GM23338 (cell line): ENCODE data around the gene MICAL3. TPM values are rescaled to one million over a fixed set of nuclear protein-coding genes. Genes with fewer than 3 reads are reported as not detected.

Experiments
- ATAC-seq: fragments of 200-7000 bp; cut with Tn5 transposase; 3 replicates; pipeline ENCODE4 v1.9.1; 2020
- DNase-seq: peaks from one replicate; pipeline ENCODE4 v3.0.0-alpha.2; 2015; ENCODE audit warnings: low spot score
- H2AFZ ChIP-seq: fragments of 200-600 bp; sonication (generic); 2 replicates; pipeline ENCODE4 v1.8.0; 2016; ENCODE audit warnings: antibody characterized with exemption, mild to moderate bottlenecking, moderate library complexity
- H3F3A ChIP-seq: fragments of 200-600 bp; sonication (generic); replicated peaks from 2 replicates; pipeline ENCODE4 v1.8.0; 2017; ENCODE audit warnings: antibody characterized with exemption, mixed run types, low read depth
- H3K27ac ChIP-seq: fragments of 200-600 bp; sonication (generic); 2 replicates; pipeline ENCODE4 v1.6.1; 2016; ENCODE audit warnings: low read depth
- H3K27me3 ChIP-seq: fragments of 200-600 bp; sonication (generic); 2 replicates; pipeline ENCODE4 v1.8.0; 2016; ENCODE audit warnings: mild to moderate bottlenecking, mixed run types, moderate library complexity; ENCODE audit not compliant: insufficient read depth
- H3K36me3 ChIP-seq: fragments of 200-600 bp; sonication (generic); 2 replicates; pipeline ENCODE4 v1.8.0; 2016; ENCODE audit warnings: mild to moderate bottlenecking; ENCODE audit not compliant: insufficient read depth
- H3K4me1 ChIP-seq: fragments of 200-600 bp; sonication (generic); 2 replicates; pipeline ENCODE4 v1.8.0; 2016; ENCODE audit warnings: mild to moderate bottlenecking, moderate library complexity; ENCODE audit not compliant: insufficient read depth
- H3K4me2 ChIP-seq: fragments of 200-600 bp; sonication (generic); 2 replicates; pipeline ENCODE4 v1.7.1; 2017; ENCODE audit warnings: mixed run types
- H3K4me3 ChIP-seq: fragments of 200-600 bp; sonication (generic); 2 replicates; pipeline ENCODE4 v1.6.1; 2016; ENCODE audit warnings: mixed run types
- H3K79me2 ChIP-seq: fragments of 200-600 bp; sonication (generic); replicated peaks from 2 replicates; pipeline ENCODE4 v1.8.0; 2017; ENCODE audit warnings: mild to moderate bottlenecking; ENCODE audit not compliant: insufficient read depth
- H3K9me2 ChIP-seq: fragments of 200-600 bp; sonication (generic); 2 replicates; pipeline ENCODE4 v1.8.0; 2017; ENCODE audit not compliant: insufficient read depth
- H4K20me1 ChIP-seq: fragments of 200-600 bp; sonication (generic); replicated peaks from 2 replicates; pipeline ENCODE4 v1.8.0; 2017; ENCODE audit warnings: mild to moderate bottlenecking; ENCODE audit not compliant: insufficient read depth
- H3K27ac Mint-ChIP-seq: 2 replicates; pipeline ENCODE4 v1.8.0; 2020; ENCODE audit warnings: inconsistent platforms, mild to moderate bottlenecking, moderate library complexity, mixed read lengths
- H3K27me3 Mint-ChIP-seq: 3 replicates; pipeline ENCODE4 v1.8.0; 2022; ENCODE audit warnings: low read depth, mild to moderate bottlenecking, moderate library complexity, mixed read lengths, inconsistent platforms; ENCODE audit not compliant: insufficient read depth, poor library complexity
- H3K36me3 Mint-ChIP-seq: 3 replicates; pipeline ENCODE4 v1.8.0; 2021; ENCODE audit warnings: low read depth, mild to moderate bottlenecking, inconsistent platforms, moderate library complexity, mixed read lengths
- H3K4me1 Mint-ChIP-seq: 3 replicates; pipeline ENCODE4 v1.8.0; 2020; ENCODE audit warnings: mild to moderate bottlenecking, inconsistent platforms, mixed read lengths
- H3K4me3 Mint-ChIP-seq: 3 replicates; pipeline ENCODE4 v1.8.0; 2021; ENCODE audit warnings: moderate library complexity, mild to moderate bottlenecking, inconsistent platforms, mixed read lengths
- H3K9me3 Mint-ChIP-seq: 3 replicates; pipeline ENCODE4 v1.8.0; 2020; ENCODE audit warnings: moderate library complexity, mild to moderate bottlenecking, inconsistent platforms, mixed read lengths
- CREB1 ChIP-seq: fragments of 250-450 bp; sonication (Bioruptor Pico); IDR thresholded peaks from 2 replicates; pipeline ENCODE4 v1.5.0; 2020; ENCODE audit warnings: low read depth, mild to moderate bottlenecking, moderate library complexity
- EZH2 ChIP-seq: fragments of 200-600 bp; sonication (generic); IDR thresholded peaks from one replicate; pipeline ENCODE4 v1.8.0; 2017; ENCODE audit warnings: antibody characterized with exemption, mild to moderate bottlenecking, low read depth; ENCODE audit not compliant: unreplicated experiment
- EZH2phosphoT487 ChIP-seq: fragments of 200-600 bp; sonication (generic); IDR thresholded peaks from one replicate; pipeline ENCODE4 v1.8.1; 2018; ENCODE audit warnings: antibody characterized with exemption; ENCODE audit not compliant: unreplicated experiment
- NANOG ChIP-seq: IDR thresholded peaks from 2 replicates; pipeline ENCODE4 v1.6.1; 2016; ENCODE audit warnings: antibody characterized with exemption, borderline replicate concordance
- STAT1 ChIP-seq: IDR thresholded peaks from one replicate; pipeline ENCODE4 v1.6.1; 2016; ENCODE audit warnings: antibody characterized with exemption; ENCODE audit not compliant: unreplicated experiment
- ZNF114 ChIP-seq: fragments of 250-450 bp; sonication (Bioruptor Pico); IDR thresholded peaks from 2 replicates; pipeline ENCODE4 v1.5.0; 2020; ENCODE audit warnings: mild to moderate bottlenecking, moderate library complexity
- ZNF331 ChIP-seq: fragments of 250-450 bp; sonication (Bioruptor Pico); IDR thresholded peaks from 2 replicates; pipeline ENCODE4 v1.5.0; 2020; ENCODE audit warnings: low read depth, mild to moderate bottlenecking, moderate library complexity
- polyA plus RNA-seq: library from polyadenylated mRNA; unstranded; fragments of >200 nt; fragmentation: Nextera tagmentation; extraction: Ambion mirVana; gene quantifications from 2 replicates; pipeline ENCODE4 v1.2.1, GENCODE V29; 2016
- total RNA-seq: library from RNA; depleted of rRNA; stranded (reverse); fragments of >200 nt; shearing (Covaris generic); gene quantifications from 2 replicates; pipeline ENCODE4 v1.2.3, GENCODE V29; 2014
- TF ChIP-seq, protein P1 (sequence below): fragments of 250-450 bp; sonication (Bioruptor Pico); IDR thresholded peaks from 2 replicates; pipeline ENCODE4 v1.5.0; 2020; ENCODE audit warnings: mild to moderate bottlenecking, moderate library complexity
- TF ChIP-seq, protein P2 (sequence below), 2 experiments: fragments of 200-600 bp in 1 of 2; sonication (generic) in 1 of 2; conservative IDR thresholded peaks; 2 replicates each; pipeline versions ENCODE4 v1.5.1 to v1.6.1; 2016 to 2017; ENCODE audit warnings: antibody characterized with exemption in 2 of 2, low read depth in 2 of 2, mild to moderate bottlenecking in 2 of 2, moderate library complexity in 1 of 2
- TF ChIP-seq, protein P3 (sequence below): IDR thresholded peaks from one replicate; pipeline ENCODE4 v1.6.1; 2018; ENCODE audit warnings: antibody characterized with exemption; ENCODE audit not compliant: unreplicated experiment

Gene MICAL3
- total and polyA plus RNA-seq, 2 experiments from 2014 or later, result 10.1 to 33.9 TPM

DNA sequence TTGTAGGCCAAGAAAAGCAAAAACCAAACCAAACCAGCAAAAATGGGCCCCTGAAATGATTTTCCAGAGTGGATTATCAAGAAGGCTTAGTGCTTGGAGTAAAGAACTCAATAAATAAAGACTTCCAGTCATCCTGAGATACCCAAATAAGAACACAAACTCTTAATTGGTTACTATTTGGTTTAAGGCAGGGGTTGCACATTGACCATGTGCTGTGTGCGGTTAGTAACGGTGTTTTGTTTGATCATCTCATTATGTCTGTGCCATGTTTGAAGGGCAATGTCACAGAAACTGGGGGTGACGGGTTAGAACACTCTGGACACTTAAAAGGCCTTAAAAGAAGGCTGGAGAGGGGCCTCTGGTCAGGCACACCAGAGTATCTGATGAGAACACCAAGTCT is 9.7 kb upstream of the MICAL3 start:
- Histone ChIP-seq H3K36me3 (no peaks in the 10 kb centered on the region), H3K4me3 (no peak overlapping the region), H3K9me2 (no peaks in the 10 kb centered on the region), H3K79me2 (no peaks in the 10 kb centered on the region), H3F3A (no peaks in the 10 kb centered on the region), H3K4me2 (no peak overlapping the region), H3K27me3 (no peaks in the 10 kb centered on the region), H4K20me1 (no peaks in the 10 kb centered on the region), H3K4me1 (no peaks in the 10 kb centered on the region), H3K27ac (no peak overlapping the region), H2AFZ (no peak overlapping the region)
- Mint-ChIP-seq H3K36me3 (no peaks in the 10 kb centered on the region), H3K4me3 (no peak overlapping the region), H3K27ac (no peak overlapping the region), H3K4me1 (peaks cover 7% of the 10 kb centered on the region), H3K27me3 (peaks cover 8% of the 10 kb centered on the region), H3K9me3 (peaks cover under 1% of the 10 kb centered on the region; the same call in 1 of the 3 replicates)
- TF ChIP-seq STAT1 (no peak), ZNF331 (CRISPR knock-in tag) (no peak), ZNF114 (CRISPR knock-in tag) (no peak), CREB1 (CRISPR knock-in tag) (no peak), EZH2 (no peak), EZH2phosphoT487 (no peak), NANOG (no peak)
- TF ChIP-seq, protein P1, sequence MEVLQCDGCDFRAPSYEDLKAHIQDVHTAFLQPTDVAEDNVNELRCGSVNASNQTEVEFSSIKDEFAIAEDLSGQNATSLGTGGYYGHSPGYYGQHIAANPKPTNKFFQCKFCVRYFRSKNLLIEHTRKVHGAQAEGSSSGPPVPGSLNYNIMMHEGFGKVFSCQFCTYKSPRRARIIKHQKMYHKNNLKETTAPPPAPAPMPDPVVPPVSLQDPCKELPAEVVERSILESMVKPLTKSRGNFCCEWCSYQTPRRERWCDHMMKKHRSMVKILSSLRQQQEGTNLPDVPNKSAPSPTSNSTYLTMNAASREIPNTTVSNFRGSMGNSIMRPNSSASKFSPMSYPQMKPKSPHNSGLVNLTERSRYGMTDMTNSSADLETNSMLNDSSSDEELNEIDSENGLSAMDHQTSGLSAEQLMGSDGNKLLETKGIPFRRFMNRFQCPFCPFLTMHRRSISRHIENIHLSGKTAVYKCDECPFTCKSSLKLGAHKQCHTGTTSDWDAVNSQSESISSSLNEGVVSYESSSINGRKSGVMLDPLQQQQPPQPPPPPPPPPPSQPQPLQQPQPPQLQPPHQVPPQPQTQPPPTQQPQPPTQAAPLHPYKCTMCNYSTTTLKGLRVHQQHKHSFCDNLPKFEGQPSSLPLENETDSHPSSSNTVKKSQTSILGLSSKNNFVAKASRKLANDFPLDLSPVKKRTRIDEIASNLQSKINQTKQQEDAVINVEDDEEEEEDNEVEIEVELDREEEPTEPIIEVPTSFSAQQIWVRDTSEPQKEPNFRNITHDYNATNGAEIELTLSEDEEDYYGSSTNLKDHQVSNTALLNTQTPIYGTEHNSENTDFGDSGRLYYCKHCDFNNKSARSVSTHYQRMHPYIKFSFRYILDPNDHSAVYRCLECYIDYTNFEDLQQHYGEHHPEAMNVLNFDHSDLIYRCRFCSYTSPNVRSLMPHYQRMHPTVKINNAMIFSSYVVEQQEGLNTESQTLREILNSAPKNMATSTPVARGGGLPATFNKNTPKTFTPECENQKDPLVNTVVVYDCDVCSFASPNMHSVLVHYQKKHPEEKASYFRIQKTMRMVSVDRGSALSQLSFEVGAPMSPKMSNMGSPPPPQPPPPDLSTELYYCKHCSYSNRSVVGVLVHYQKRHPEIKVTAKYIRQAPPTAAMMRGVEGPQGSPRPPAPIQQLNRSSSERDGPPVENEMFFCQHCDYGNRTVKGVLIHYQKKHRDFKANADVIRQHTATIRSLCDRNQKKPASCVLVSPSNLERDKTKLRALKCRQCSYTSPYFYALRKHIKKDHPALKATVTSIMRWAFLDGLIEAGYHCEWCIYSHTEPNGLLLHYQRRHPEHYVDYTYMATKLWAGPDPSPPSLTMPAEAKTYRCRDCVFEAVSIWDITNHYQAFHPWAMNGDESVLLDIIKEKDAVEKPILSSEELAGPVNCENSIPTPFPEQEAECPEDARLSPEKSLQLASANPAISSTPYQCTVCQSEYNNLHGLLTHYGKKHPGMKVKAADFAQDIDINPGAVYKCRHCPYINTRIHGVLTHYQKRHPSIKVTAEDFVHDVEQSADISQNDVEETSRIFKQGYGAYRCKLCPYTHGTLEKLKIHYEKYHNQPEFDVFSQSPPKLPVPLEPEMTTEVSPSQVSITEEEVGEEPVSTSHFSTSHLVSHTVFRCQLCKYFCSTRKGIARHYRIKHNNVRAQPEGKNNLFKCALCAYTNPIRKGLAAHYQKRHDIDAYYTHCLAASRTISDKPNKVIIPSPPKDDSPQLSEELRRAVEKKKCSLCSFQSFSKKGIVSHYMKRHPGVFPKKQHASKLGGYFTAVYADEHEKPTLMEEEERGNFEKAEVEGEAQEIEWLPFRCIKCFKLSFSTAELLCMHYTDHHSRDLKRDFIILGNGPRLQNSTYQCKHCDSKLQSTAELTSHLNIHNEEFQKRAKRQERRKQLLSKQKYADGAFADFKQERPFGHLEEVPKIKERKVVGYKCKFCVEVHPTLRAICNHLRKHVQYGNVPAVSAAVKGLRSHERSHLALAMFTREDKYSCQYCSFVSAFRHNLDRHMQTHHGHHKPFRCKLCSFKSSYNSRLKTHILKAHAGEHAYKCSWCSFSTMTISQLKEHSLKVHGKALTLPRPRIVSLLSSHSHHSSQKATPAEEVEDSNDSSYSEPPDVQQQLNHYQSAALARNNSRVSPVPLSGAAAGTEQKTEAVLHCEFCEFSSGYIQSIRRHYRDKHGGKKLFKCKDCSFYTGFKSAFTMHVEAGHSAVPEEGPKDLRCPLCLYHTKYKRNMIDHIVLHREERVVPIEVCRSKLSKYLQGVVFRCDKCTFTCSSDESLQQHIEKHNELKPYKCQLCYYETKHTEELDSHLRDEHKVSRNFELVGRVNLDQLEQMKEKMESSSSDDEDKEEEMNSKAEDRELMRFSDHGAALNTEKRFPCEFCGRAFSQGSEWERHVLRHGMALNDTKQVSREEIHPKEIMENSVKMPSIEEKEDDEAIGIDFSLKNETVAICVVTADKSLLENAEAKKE (CRISPR knock-in tag), result no peak
- TF ChIP-seq, protein P2, sequence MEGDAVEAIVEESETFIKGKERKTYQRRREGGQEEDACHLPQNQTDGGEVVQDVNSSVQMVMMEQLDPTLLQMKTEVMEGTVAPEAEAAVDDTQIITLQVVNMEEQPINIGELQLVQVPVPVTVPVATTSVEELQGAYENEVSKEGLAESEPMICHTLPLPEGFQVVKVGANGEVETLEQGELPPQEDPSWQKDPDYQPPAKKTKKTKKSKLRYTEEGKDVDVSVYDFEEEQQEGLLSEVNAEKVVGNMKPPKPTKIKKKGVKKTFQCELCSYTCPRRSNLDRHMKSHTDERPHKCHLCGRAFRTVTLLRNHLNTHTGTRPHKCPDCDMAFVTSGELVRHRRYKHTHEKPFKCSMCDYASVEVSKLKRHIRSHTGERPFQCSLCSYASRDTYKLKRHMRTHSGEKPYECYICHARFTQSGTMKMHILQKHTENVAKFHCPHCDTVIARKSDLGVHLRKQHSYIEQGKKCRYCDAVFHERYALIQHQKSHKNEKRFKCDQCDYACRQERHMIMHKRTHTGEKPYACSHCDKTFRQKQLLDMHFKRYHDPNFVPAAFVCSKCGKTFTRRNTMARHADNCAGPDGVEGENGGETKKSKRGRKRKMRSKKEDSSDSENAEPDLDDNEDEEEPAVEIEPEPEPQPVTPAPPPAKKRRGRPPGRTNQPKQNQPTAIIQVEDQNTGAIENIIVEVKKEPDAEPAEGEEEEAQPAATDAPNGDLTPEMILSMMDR (conservative IDR thresholded peaks at IDR 0.05; ENCODE audit: low read depth in 2 of 2), result no peak
- TF ChIP-seq, protein P3, sequence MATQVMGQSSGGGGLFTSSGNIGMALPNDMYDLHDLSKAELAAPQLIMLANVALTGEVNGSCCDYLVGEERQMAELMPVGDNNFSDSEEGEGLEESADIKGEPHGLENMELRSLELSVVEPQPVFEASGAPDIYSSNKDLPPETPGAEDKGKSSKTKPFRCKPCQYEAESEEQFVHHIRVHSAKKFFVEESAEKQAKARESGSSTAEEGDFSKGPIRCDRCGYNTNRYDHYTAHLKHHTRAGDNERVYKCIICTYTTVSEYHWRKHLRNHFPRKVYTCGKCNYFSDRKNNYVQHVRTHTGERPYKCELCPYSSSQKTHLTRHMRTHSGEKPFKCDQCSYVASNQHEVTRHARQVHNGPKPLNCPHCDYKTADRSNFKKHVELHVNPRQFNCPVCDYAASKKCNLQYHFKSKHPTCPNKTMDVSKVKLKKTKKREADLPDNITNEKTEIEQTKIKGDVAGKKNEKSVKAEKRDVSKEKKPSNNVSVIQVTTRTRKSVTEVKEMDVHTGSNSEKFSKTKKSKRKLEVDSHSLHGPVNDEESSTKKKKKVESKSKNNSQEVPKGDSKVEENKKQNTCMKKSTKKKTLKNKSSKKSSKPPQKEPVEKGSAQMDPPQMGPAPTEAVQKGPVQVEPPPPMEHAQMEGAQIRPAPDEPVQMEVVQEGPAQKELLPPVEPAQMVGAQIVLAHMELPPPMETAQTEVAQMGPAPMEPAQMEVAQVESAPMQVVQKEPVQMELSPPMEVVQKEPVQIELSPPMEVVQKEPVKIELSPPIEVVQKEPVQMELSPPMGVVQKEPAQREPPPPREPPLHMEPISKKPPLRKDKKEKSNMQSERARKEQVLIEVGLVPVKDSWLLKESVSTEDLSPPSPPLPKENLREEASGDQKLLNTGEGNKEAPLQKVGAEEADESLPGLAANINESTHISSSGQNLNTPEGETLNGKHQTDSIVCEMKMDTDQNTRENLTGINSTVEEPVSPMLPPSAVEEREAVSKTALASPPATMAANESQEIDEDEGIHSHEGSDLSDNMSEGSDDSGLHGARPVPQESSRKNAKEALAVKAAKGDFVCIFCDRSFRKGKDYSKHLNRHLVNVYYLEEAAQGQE, result no peak
- no peak for ATAC-seq
- DNase-seq, result no peak
